ENCODE measurements around the gene NODAL.

Gene NODAL

DNA sequence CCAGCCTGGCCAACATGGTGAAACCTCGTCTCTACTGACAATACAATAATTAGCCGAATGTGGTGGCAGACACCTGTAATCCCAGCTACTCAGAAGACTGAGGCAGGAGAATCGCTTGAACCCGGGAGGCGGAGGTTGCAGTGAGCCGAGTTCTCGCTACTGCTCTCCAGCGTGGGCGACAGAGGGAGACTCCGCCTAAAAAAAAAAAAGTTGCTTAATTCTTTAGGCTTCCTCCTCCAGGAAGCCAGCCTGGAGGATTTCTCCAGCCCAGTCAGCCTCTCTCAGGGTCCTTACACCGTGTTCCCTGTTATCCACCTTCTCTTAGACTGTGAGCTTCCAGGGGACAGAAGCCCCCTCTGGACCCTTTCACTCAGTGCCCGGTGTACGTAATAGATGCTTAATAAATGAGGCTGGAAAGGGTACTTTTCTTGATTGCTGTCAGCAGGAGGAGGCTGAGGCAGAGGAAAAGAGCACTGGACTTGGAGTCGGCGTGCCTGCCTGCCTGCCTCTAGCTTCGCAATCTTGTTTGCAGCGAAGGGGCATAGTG, 16.4 kb upstream of the NODAL start:
- intact Hi-C loops (cut with DNase I; ENCODE audit: low total_unique reads) = no loop called here
- H3K27me3 ChIP-seq = no peaks in the 10 kb centered on the region
- H3K36me3 ChIP-seq = no peaks in the 10 kb centered on the region
- TF ChIP-seq, protein P1, sequence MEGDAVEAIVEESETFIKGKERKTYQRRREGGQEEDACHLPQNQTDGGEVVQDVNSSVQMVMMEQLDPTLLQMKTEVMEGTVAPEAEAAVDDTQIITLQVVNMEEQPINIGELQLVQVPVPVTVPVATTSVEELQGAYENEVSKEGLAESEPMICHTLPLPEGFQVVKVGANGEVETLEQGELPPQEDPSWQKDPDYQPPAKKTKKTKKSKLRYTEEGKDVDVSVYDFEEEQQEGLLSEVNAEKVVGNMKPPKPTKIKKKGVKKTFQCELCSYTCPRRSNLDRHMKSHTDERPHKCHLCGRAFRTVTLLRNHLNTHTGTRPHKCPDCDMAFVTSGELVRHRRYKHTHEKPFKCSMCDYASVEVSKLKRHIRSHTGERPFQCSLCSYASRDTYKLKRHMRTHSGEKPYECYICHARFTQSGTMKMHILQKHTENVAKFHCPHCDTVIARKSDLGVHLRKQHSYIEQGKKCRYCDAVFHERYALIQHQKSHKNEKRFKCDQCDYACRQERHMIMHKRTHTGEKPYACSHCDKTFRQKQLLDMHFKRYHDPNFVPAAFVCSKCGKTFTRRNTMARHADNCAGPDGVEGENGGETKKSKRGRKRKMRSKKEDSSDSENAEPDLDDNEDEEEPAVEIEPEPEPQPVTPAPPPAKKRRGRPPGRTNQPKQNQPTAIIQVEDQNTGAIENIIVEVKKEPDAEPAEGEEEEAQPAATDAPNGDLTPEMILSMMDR (IDR thresholded peaks at IDR 0.05) = no peak
- H3K9me3 ChIP-seq = no peaks in the 10 kb centered on the region
- H3K27ac ChIP-seq = peak overlapping the region; percentile 88 to 89
- H3K4me3 ChIP-seq = peak overlapping the region; percentile 46 to 53
- peaks cover 0 to 47% (median 36%) of the 10 kb centered on the region in 4 donors for H3K4me1 ChIP-seq
- DNase-seq = no peak

DNA sequence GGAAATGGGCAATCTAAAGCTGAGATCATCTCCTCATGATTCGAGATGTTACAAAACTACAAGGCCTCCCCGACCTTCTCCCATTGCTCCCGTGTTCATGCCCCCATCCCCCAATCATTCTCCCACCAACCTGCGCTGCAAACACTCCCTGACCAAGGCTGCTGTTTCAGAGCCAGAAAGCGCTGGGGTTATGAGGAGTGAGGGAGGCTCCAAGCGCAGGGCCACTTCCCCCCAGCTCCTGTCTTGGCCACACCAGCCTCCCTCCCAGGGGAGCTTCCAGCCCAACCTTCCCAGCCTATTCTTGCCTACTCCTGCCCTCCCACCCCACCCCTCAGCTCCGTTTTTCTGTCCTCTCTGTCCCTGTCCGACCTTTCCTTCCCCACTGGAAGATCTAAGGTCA, 14.7 kb upstream of the NODAL start:
- peaks cover 0 to 33% (median 22%) of the 10 kb centered on the region in 4 donors for H3K4me1 ChIP-seq
- H3K27ac ChIP-seq = peak overlapping the region in 1 of 2 donors; percentile 28
- TF ChIP-seq, protein P1 (IDR thresholded peaks at IDR 0.05) = no peak
- no peaks in the 10 kb centered on the region for H3K27me3 ChIP-seq
- DNase-seq = no peak
- no peak overlapping the region for H3K4me3 ChIP-seq
- no peaks in the 10 kb centered on the region for H3K36me3 ChIP-seq
- intact Hi-C loops (cut with DNase I; ENCODE audit: low total_unique reads) = no loop called here
- no peaks in the 10 kb centered on the region for H3K9me3 ChIP-seq

DNA sequence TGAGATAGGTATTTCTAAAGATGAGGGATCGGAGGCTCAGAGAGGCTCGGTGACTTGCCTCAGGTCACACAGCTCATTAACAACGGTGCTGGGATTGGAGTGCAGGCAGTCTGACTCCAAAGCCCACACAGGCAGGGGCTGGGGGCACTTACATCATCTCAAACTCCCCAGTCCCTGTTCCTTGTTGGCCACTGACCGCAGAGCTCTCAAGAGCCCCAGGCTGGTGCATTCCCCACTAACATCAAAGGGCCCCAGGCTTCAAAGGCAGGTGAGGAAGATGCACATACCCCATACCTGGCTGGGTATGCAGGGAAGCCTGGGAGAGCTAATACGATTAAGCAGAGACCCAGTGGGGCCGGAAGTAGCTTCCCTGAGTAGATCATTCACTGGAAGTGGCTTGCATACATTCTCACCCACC, 13.7 kb upstream of the NODAL start:
- Histone ChIP-seq H3K9me3 (no peaks in the 10 kb centered on the region), H3K27ac (no peak overlapping the region), H3K36me3 (no peaks in the 10 kb centered on the region), H3K4me1 (peaks cover 0 to 33% (median 22%) of the 10 kb centered on the region in 4 donors), H3K27me3 (no peaks in the 10 kb centered on the region), H3K4me3 (no peak overlapping the region)
- intact Hi-C loops (cut with DNase I; ENCODE audit: low total_unique reads) = no loop called here
- TF ChIP-seq, protein P1 (IDR thresholded peaks at IDR 0.05) = no peak
- DNase-seq = no peak

DNA sequence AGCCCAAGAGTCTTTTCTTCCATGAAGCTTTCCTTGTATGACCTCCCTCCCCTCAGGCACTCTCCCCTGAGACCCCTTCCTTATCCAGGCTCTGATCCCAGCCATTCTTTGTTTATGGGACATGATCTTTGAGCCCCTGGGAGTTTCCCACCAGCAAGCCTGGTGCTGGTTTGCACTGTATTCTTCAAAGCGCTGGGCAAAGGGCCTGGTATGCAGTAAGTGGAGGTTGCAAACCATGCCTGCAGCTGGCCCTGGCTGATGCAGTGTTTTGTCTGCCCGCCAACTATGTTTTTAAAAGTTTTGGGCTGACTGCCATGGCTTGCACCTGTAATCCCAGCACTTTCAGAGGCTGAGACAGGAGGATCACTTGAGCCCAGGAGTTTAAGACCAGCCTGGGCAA, 6.8 kb upstream of the NODAL start:
- no peak overlapping the region for H3K4me3 ChIP-seq
- H3K4me1 ChIP-seq = no peaks in the 10 kb centered on the region
- DNase-seq = no peak
- TF ChIP-seq, protein P1 (IDR thresholded peaks at IDR 0.05) = no peak
- no peaks in the 10 kb centered on the region for H3K36me3 ChIP-seq
- peaks cover 0 to 4% of the 10 kb centered on the region in 2 donors for H3K27me3 ChIP-seq
- no peaks in the 10 kb centered on the region for H3K9me3 ChIP-seq
- H3K27ac ChIP-seq = no peak overlapping the region
- intact Hi-C loops (cut with DNase I; ENCODE audit: low total_unique reads) = no loop called here

DNA sequence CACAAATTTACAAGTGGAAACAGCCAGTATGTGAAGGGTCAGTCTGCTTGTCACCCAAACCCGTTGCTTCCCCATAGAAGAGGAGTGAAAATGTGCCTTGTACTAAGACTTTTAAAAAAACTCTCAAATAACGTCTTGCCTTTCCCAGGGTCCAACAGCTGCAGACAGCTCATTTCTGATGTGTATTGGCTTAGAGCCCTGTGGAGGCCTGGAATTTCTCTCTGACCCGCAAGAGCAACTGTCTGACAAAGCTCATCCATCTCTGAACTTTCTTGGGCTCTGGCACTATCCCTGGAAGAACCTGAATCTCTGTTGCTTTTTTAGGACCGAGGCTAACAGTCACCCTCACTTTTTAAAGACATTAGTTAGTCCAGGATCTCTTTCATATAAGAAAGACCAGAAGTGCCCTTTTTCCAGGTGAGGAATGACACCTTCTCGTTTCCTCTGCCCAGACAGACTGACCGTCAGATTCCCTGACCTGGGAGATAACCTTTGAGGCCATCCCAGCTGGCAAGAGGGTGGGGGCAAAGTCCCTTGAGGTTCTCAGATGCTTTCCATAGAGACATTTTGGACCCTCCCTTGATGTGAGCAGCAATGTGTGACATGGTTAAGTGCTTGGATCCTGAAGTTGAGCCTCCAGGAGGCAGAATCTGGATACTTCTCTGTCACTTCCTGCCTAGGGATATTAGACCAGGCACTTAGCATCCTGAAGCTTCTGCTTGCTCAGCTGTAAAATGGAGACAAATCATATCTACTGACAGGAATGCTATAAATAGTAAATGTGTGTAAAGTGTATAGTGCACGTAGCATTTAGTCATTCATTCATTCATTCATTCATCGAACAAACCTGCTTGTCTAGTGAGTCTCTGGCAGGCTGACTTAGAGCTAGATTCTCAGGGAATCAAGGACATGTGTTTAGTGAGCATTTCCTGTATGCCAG, 4.5 kb upstream of the NODAL start:
- Histone ChIP-seq H3K4me3 (no peak overlapping the region), H3K9me3 (no peaks in the 10 kb centered on the region), H3K27ac (no peak overlapping the region), H3K4me1 (peaks cover 0 to 9% (median 6%) of the 10 kb centered on the region in 4 donors), H3K27me3 (peaks cover 0 to 23% of the 10 kb centered on the region in 2 donors), H3K36me3 (no peaks in the 10 kb centered on the region)
- TF ChIP-seq, protein P1 (IDR thresholded peaks at IDR 0.05) = no peak
- intact Hi-C loops (cut with DNase I; ENCODE audit: low total_unique reads) = no loop called here
- no peak for DNase-seq

Data from tibial artery (tissue), 4 donors.